ENCODE results near the gene WDFY3. TPM values are rescaled to one million over a fixed set of nuclear protein-coding genes. Genes with fewer than 3 reads are reported as not detected.

The WDFY3 gene
- total RNA-seq, 1 experiment from 2014 or later, result 42.7 TPM

DNA sequence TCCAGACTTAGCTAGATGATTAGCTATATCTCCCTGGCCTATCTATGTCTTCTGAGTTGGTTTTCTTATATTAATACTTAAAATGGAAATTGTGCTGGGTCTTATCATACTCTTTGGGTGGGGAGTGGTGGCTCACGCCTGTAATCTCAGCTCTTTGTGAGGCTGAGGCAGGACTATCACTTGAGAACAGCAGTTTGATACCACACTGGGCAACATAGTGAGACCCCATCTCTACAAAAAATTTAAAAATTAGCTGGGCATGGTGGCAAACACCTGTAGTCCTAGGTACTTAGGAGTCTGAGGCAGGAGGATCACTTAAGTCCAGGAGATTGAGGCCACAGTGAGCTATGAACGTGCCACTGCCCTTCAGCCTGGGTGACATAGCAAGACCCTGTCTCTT, 30.4 kb downstream of the WDFY3 start:
- ChIA-PET CTCF (no interaction called here), POLR2A (no interaction called here)
- intact Hi-C loops (cut with micrococcal nuclease; ENCODE audit: unreplicated experiment), result no loop called here
- H3K4me3 ChIP-seq (ENCODE audit: low read depth, low read length), result no peak overlapping the region
- no peak for DNase-seq
- H3K4me1 ChIP-seq, result no peaks in the 10 kb centered on the region
- TF ChIP-seq, protein P1, sequence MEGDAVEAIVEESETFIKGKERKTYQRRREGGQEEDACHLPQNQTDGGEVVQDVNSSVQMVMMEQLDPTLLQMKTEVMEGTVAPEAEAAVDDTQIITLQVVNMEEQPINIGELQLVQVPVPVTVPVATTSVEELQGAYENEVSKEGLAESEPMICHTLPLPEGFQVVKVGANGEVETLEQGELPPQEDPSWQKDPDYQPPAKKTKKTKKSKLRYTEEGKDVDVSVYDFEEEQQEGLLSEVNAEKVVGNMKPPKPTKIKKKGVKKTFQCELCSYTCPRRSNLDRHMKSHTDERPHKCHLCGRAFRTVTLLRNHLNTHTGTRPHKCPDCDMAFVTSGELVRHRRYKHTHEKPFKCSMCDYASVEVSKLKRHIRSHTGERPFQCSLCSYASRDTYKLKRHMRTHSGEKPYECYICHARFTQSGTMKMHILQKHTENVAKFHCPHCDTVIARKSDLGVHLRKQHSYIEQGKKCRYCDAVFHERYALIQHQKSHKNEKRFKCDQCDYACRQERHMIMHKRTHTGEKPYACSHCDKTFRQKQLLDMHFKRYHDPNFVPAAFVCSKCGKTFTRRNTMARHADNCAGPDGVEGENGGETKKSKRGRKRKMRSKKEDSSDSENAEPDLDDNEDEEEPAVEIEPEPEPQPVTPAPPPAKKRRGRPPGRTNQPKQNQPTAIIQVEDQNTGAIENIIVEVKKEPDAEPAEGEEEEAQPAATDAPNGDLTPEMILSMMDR (IDR thresholded peaks at IDR 0.05; ENCODE audit: insufficient read depth in 1 of 2, low read depth in 1 of 2, low read length in 1 of 2, severe bottlenecking in 1 of 2, unreplicated experiment in 1 of 2), result no peak
- BruUV-seq (replicated peaks), result no TSS peak
- Mint-ChIP-seq H3K9me3 (ENCODE audit: unreplicated experiment) (no peaks in the 10 kb centered on the region), H3K27me3 (ENCODE audit: insufficient read depth, unreplicated experiment) (no peaks in the 10 kb centered on the region), H3K27ac (ENCODE audit: unreplicated experiment) (no peak overlapping the region), H3K36me3 (ENCODE audit: insufficient read depth, unreplicated experiment) (no peaks in the 10 kb centered on the region), H3K4me3 (ENCODE audit: unreplicated experiment) (no peak overlapping the region), H3K4me1 (ENCODE audit: low read depth, unreplicated experiment) (peaks cover 10% of the 10 kb centered on the region)
- no peaks in the 10 kb centered on the region for H3K36me3 ChIP-seq (ENCODE audit: control insufficient read depth, insufficient read depth, low read length)
- 0 out of 2 replicates have a peak, but pooled peaks cover 5% of the 10 kb centered on the region for H3K9me3 ChIP-seq
- no peaks in the 10 kb centered on the region for H3K27me3 ChIP-seq (replicated peaks; ENCODE audit: control insufficient read depth, insufficient read depth, low read length)

DNA sequence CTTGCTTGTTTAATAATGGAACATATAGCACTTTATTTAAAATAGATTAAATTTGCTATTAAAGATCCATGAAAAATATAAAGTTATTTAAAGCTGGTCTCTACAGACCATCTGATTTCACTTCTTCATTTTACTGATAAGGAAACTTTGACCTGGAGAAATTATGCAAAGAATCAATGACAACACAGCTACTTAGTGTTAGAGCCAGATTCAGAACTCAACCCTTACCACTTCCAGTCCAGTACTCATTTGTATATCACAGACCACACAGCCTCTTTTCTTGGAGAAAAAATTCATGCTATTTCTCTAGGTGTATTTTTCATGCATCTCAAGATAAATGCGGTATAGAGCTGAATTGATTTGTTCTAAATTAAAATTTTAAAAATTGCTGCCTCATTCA, 34.0 kb downstream of the WDFY3 start:
- Histone ChIP-seq H3K4me3 (ENCODE audit: low read depth, low read length) (no peak overlapping the region), H3K9me3 (no peaks in the 10 kb centered on the region), H3K36me3 (ENCODE audit: control insufficient read depth, insufficient read depth, low read length) (no peaks in the 10 kb centered on the region), H3K27me3 (replicated peaks; ENCODE audit: control insufficient read depth, insufficient read depth, low read length) (no peaks in the 10 kb centered on the region), H3K4me1 (no peaks in the 10 kb centered on the region)
- intact Hi-C loops (cut with micrococcal nuclease; ENCODE audit: unreplicated experiment), result no loop called here
- H3K27me3 Mint-ChIP-seq (ENCODE audit: insufficient read depth, unreplicated experiment), result no peaks in the 10 kb centered on the region
- H3K9me3 Mint-ChIP-seq (ENCODE audit: unreplicated experiment), result no peaks in the 10 kb centered on the region
- H3K36me3 Mint-ChIP-seq (ENCODE audit: insufficient read depth, unreplicated experiment), result peaks cover 4% of the 10 kb centered on the region
- CTCF ChIA-PET, result no interaction called here
- DNase-seq, result no peak
- H3K4me1 Mint-ChIP-seq (ENCODE audit: low read depth, unreplicated experiment), result no peaks in the 10 kb centered on the region
- TF ChIP-seq, protein P1 (IDR thresholded peaks at IDR 0.05; ENCODE audit: insufficient read depth in 1 of 2, low read depth in 1 of 2, low read length in 1 of 2, severe bottlenecking in 1 of 2, unreplicated experiment in 1 of 2), result no peak
- POLR2A ChIA-PET, result no interaction called here
- BruUV-seq (replicated peaks), result no TSS peak
- H3K4me3 Mint-ChIP-seq (ENCODE audit: unreplicated experiment), result no peak overlapping the region
- no peak overlapping the region for H3K27ac Mint-ChIP-seq (ENCODE audit: unreplicated experiment)

DNA sequence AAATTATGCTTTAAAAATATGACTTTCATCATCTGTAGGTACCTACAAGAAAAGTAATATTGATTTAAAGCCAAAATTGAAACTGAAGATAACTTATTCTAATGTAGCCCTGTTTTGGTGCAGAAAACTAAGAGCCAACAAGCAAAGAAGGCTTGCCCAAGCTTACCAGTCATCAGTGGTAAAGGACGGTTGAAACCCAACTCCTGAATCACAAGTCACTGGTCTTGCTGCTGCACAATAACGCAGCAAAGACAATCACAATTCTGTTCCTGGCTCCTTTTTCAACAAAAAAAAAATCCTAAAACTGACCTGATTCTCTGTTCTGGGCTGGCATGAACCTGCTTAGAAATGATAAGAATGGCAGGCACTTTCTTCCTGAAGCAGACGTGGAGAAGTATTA, 34.5 kb downstream of the WDFY3 start:
- no peak overlapping the region for H3K4me3 Mint-ChIP-seq (ENCODE audit: unreplicated experiment)
- no peaks in the 10 kb centered on the region for H3K9me3 Mint-ChIP-seq (ENCODE audit: unreplicated experiment)
- no peaks in the 10 kb centered on the region for H3K36me3 ChIP-seq (ENCODE audit: control insufficient read depth, insufficient read depth, low read length)
- no peaks in the 10 kb centered on the region for H3K4me1 ChIP-seq
- intact Hi-C loops (cut with micrococcal nuclease; ENCODE audit: unreplicated experiment), result no loop called here
- H3K27me3 Mint-ChIP-seq (ENCODE audit: insufficient read depth, unreplicated experiment), result no peaks in the 10 kb centered on the region
- ChIA-PET CTCF (interaction anchor here (0.6 kb wide), 1 partner anchor 35 kb away, joined by 11 read pairs; no protein-coding TSS in a partner anchor), POLR2A (no interaction called here)
- BruUV-seq (replicated peaks), result no TSS peak
- TF ChIP-seq, protein P1 (IDR thresholded peaks at IDR 0.05; ENCODE audit: insufficient read depth in 1 of 2, low read depth in 1 of 2, low read length in 1 of 2, severe bottlenecking in 1 of 2, unreplicated experiment in 1 of 2), result no peak
- peaks cover 6% of the 10 kb centered on the region for H3K36me3 Mint-ChIP-seq (ENCODE audit: insufficient read depth, unreplicated experiment)
- no peaks in the 10 kb centered on the region for H3K9me3 ChIP-seq
- no peaks in the 10 kb centered on the region for H3K27me3 ChIP-seq (replicated peaks; ENCODE audit: control insufficient read depth, insufficient read depth, low read length)
- no peak for DNase-seq
- H3K4me3 ChIP-seq (ENCODE audit: low read depth, low read length), result no peak overlapping the region
- no peaks in the 10 kb centered on the region for H3K4me1 Mint-ChIP-seq (ENCODE audit: low read depth, unreplicated experiment)
- H3K27ac Mint-ChIP-seq (ENCODE audit: unreplicated experiment), result no peak overlapping the region
